ENCODE results near the gene TNIK.

TNIK gene

DNA sequence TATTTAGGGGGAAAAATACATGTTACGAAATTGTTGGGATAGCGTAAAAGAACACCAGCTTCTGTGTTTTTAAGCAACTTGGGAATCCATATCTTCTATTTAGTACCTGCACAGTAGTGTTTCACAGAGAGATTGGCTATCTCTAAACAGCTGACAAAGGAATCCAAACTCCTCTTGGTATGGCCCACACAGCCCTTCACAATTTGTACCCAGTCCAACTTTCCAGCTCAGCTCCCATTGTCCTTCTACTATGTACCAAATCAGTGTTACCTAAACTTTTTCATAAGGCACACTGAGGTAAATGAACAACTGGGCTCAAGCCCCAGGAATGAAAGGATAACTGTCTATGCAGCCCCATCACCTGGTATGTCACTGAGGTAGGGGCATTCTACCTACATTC, 61.9 kb downstream of the TNIK start:
- H3K9ac ChIP-seq, result no peak overlapping the region
- H3K79me2 ChIP-seq, result peaks cover 8% of the 10 kb centered on the region
- no peak overlapping the region for H3K4me2 ChIP-seq (ENCODE audit: low read length)
- no peak overlapping the region for H3K27ac ChIP-seq
- no peak overlapping the region for H2AFZ ChIP-seq
- H3K27me3 ChIP-seq (ENCODE audit: control insufficient read depth, insufficient read depth, low read length), result no peaks in the 10 kb centered on the region
- TF ChIP-seq, protein P1, sequence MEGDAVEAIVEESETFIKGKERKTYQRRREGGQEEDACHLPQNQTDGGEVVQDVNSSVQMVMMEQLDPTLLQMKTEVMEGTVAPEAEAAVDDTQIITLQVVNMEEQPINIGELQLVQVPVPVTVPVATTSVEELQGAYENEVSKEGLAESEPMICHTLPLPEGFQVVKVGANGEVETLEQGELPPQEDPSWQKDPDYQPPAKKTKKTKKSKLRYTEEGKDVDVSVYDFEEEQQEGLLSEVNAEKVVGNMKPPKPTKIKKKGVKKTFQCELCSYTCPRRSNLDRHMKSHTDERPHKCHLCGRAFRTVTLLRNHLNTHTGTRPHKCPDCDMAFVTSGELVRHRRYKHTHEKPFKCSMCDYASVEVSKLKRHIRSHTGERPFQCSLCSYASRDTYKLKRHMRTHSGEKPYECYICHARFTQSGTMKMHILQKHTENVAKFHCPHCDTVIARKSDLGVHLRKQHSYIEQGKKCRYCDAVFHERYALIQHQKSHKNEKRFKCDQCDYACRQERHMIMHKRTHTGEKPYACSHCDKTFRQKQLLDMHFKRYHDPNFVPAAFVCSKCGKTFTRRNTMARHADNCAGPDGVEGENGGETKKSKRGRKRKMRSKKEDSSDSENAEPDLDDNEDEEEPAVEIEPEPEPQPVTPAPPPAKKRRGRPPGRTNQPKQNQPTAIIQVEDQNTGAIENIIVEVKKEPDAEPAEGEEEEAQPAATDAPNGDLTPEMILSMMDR (IDR thresholded peaks at IDR 0.05), result no peak
- H3K9me3 ChIP-seq (ENCODE audit: control insufficient read depth, low read length), result no peaks in the 10 kb centered on the region
- no peaks in the 10 kb centered on the region for H3K36me3 ChIP-seq (ENCODE audit: control insufficient read depth, insufficient read depth, low read length)
- H3K4me1 ChIP-seq, result no peaks in the 10 kb centered on the region
- no peak overlapping the region for H3K4me3 ChIP-seq (ENCODE audit: low read depth, low read length)

DNA sequence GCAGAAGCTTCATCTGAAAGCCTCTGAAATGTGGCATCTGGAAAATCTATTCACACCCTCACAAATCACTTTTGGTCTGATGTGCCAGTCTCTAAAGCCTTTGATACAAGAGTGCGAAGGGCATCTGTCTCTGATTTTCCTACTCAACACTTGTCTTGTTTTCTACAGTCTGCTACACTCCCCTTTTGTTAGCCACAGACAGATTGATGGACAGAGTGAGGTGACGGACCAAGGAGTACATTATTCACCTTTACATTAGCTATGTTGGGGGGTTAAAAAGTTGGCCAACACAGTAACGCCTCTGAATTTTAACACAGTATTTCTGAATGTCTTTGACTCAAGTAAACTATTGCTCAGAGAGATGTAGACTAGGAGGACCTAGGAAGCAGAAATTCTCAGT, 63.1 kb downstream of the TNIK start:
- Histone ChIP-seq H3K4me3 (ENCODE audit: low read depth, low read length) (no peak overlapping the region), H3K79me2 (peaks cover 2% of the 10 kb centered on the region), H3K4me1 (no peaks in the 10 kb centered on the region), H3K27me3 (ENCODE audit: control insufficient read depth, insufficient read depth, low read length) (no peaks in the 10 kb centered on the region), H3K9ac (no peak overlapping the region), H3K4me2 (ENCODE audit: low read length) (no peak overlapping the region), H3K36me3 (ENCODE audit: control insufficient read depth, insufficient read depth, low read length) (no peaks in the 10 kb centered on the region), H3K9me3 (ENCODE audit: control insufficient read depth, low read length) (no peaks in the 10 kb centered on the region), H2AFZ (no peak overlapping the region), H3K27ac (no peak overlapping the region)
- TF ChIP-seq, protein P1 (IDR thresholded peaks at IDR 0.05), result no peak

DNA sequence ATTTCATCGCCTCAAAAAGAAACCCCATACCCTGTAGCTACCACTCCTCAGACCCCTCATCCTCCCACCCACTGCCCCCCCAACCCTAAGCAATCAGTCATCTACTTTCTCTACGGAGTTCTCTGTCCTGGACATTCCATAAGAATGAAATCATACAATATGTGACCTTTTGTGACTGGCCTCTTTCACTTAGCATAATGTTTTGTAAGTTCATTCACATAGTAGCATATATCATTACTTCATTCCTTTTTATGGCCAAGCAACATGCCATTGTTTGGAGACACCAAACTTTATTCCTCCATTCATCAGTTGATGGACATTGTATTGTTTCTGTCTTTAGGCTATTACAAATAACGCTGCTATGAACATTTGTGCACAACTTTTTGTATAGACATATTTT, 64.2 kb downstream of the TNIK start:
- no peak overlapping the region for H3K9ac ChIP-seq
- no peak overlapping the region for H3K4me2 ChIP-seq (ENCODE audit: low read length)
- H3K36me3 ChIP-seq (ENCODE audit: control insufficient read depth, insufficient read depth, low read length), result no peaks in the 10 kb centered on the region
- H3K27ac ChIP-seq, result no peak overlapping the region
- TF ChIP-seq, protein P1 (IDR thresholded peaks at IDR 0.05), result no peak
- no peaks in the 10 kb centered on the region for H3K9me3 ChIP-seq (ENCODE audit: control insufficient read depth, low read length)
- H3K27me3 ChIP-seq (ENCODE audit: control insufficient read depth, insufficient read depth, low read length), result no peaks in the 10 kb centered on the region
- no peak overlapping the region for H3K4me3 ChIP-seq (ENCODE audit: low read depth, low read length)
- H3K4me1 ChIP-seq, result no peaks in the 10 kb centered on the region
- H2AFZ ChIP-seq, result no peak overlapping the region
- H3K79me2 ChIP-seq, result peaks cover 1% of the 10 kb centered on the region

DNA sequence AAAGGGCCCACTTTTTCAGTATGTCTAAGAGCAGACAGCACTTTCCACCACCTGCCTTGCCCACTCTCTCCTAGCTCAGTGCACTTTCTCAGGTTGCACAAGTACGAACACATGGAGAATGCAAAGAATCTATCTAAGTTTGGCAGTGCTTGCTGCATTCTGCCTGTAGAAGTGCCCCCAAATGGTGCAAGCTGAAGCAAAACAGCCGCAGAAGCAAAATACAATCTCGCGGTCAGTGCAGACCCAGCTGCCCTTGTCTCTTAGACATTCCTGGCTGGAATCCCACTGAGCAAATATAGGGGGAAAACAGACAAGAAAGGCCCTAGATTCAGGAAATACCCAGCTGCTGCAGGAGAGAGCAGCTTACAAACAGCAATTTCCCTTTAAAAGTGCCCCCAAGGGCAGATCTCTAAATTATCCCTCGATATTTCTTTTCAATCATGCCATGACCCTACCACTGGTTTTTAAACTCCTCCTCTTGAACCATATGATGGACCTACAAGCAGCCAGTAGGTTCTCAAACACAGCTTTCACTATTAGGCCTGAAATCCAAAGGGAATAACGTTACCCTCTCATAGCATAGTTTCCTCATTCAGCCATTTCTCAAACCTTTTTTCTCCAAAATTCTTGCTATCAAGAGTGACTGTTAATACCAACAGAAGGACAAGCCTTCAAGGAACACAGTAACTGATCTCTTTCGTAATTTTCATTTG, 67.0 kb downstream of the TNIK start:
- Histone ChIP-seq H3K27me3 (ENCODE audit: control insufficient read depth, insufficient read depth, low read length) (no peaks in the 10 kb centered on the region), H2AFZ (no peak overlapping the region), H3K4me3 (ENCODE audit: low read depth, low read length) (no peak overlapping the region), H3K9ac (no peak overlapping the region), H3K9me3 (ENCODE audit: control insufficient read depth, low read length) (no peaks in the 10 kb centered on the region), H3K4me1 (no peaks in the 10 kb centered on the region), H3K79me2 (peaks cover 8% of the 10 kb centered on the region), H3K36me3 (ENCODE audit: control insufficient read depth, insufficient read depth, low read length) (no peaks in the 10 kb centered on the region), H3K27ac (no peak overlapping the region), H3K4me2 (ENCODE audit: low read length) (no peak overlapping the region)
- TF ChIP-seq, protein P1 (IDR thresholded peaks at IDR 0.05), result no peak

DNA sequence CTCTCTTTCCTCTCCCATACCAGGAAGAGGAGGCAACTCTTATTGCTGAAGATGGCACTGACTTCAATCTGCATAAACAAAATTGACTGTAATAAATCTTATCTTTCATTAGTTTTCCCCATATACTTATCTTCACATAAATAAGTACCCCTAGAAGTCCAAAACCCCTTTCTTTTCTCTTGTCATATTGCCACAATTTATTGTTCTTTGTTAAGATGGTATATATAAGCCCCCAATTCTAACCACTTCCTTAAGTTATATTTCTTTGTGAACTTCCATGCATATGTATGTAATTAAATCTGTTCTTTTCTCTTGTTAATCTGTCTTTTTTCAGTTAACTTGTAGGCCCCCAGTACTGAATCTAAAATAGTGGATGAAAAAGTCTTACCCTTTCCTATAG, 68.8 kb downstream of the TNIK start:
- Histone ChIP-seq H3K4me1 (no peaks in the 10 kb centered on the region), H3K27me3 (ENCODE audit: control insufficient read depth, insufficient read depth, low read length) (no peaks in the 10 kb centered on the region), H2AFZ (no peak overlapping the region), H3K36me3 (ENCODE audit: control insufficient read depth, insufficient read depth, low read length) (no peaks in the 10 kb centered on the region), H3K4me3 (ENCODE audit: low read depth, low read length) (no peak overlapping the region), H3K9ac (no peak overlapping the region), H3K9me3 (ENCODE audit: control insufficient read depth, low read length) (no peaks in the 10 kb centered on the region), H3K4me2 (ENCODE audit: low read length) (no peak overlapping the region), H3K79me2 (peaks cover 8% of the 10 kb centered on the region), H3K27ac (no peak overlapping the region)
- TF ChIP-seq, protein P1 (IDR thresholded peaks at IDR 0.05), result no peak
